HepG2 (cell line): ENCODE data around the gene CASKIN2. TPM values are rescaled to one million over a fixed set of nuclear protein-coding genes. Genes with fewer than 3 reads are reported as not detected.
A peak's percentile ranks its signal among the peaks of the same experiment; 100 is the strongest.

Source experiments
- ATAC-seq: fragments of 200-7000 bp; cut with Tn5 transposase; 3 replicates; pipeline ENCODE4 v1.9.1; 2020; ENCODE audit warnings: mild to moderate bottlenecking, moderate library complexity
- BruUV-seq: library from RNA; stranded (reverse); fragments of 400-500 nt; replicated peaks from 2 replicates; lab custom pipeline; 2021; lab: Mats Ljungman, UMichigan
- CTCF ChIA-PET: fragments of 300-600 bp; formaldehyde crosslinking; extraction: SDS; loops from one replicate; lab custom pipeline; 2021; ENCODE audit warnings: low total read pairs, inconsistent platforms, low intra/inter-chr PET ratio; lab: Yijun Ruan, JAX
- POLR2A ChIA-PET: fragments of 350-600 bp; sonication (Branson Sonifier 250); formaldehyde crosslinking; loops from one replicate; lab custom pipeline; 2020; ENCODE audit warnings: antibody characterized with exemption, inconsistent platforms; lab: Yijun Ruan, JAX
- DNase-seq: peaks from one replicate; pipeline ENCODE4 v3.0.0-alpha.2; 2015; ENCODE audit warnings: low spot score
- FAIRE-seq: peaks from 3 replicates; lab custom pipeline; 2011; peaks lifted over from hg19 to GRCh38; lab: Jason Lieb, UNC
- H2AFZ ChIP-seq: one replicate; pipeline ENCODE4 v1.6.1; 2011; ENCODE audit warnings: low read length, inconsistent platforms
- H3K27ac ChIP-seq: fragments of 300-600 bp; 3 replicates; pipeline ENCODE4 v1.8.0; 2011; ENCODE audit warnings: mixed run types, mild to moderate bottlenecking, mixed read lengths, low read length, inconsistent platforms; ENCODE audit not compliant: insufficient read depth; ENCODE audit errors: extremely low read length
- H3K27me3 ChIP-seq, 2 experiments: fragments of 200-600 bp in 1 of 2; 2 replicates in 1 of 2; 3 replicates in 1 of 2; pipeline versions ENCODE4 v1.6.0 to v1.8.0; 2011; ENCODE audit warnings: low read length in 2 of 2, mild to moderate bottlenecking in 2 of 2, moderate library complexity in 2 of 2, inconsistent platforms in 1 of 2; ENCODE audit not compliant: insufficient read depth in 2 of 2, control insufficient read depth in 1 of 2
- H3K36me3 ChIP-seq, 2 experiments: fragments of 200-600 bp in 1 of 2; replicated peaks in 1 of 2; 2 replicates in 1 of 2; 3 replicates in 1 of 2; pipeline versions ENCODE4 v1.5.1 to v1.8.0; 2011; ENCODE audit warnings: low read length in 2 of 2, inconsistent platforms in 1 of 2; ENCODE audit not compliant: insufficient read depth in 2 of 2, control insufficient read depth in 1 of 2
- H3K4me1 ChIP-seq: 2 replicates; pipeline ENCODE4 v1.5.1; 2012; ENCODE audit warnings: low read length, inconsistent platforms; ENCODE audit not compliant: insufficient read depth
- H3K4me2 ChIP-seq: 2 replicates; pipeline ENCODE4 v1.6.0; 2011; ENCODE audit warnings: low read depth, low read length, inconsistent platforms
- H3K4me3 ChIP-seq, 3 experiments: fragments of 200-600 bp in 1 of 3; sonication (generic), shearing (Covaris generic) in 1 of 3; replicated peaks in 1 of 3; 2 replicates each; pipeline ENCODE4 v1.5.1; 2011 to 2016; ENCODE audit warnings: low read length in 3 of 3, inconsistent platforms in 2 of 3, low read depth in 2 of 3, mild to moderate bottlenecking in 2 of 3, control low read depth in 1 of 3, mixed read lengths in 1 of 3; ENCODE audit not compliant: insufficient read depth in 1 of 3
- H3K79me2 ChIP-seq: one replicate; pipeline ENCODE4 v1.6.1; 2011; ENCODE audit warnings: low read length, inconsistent platforms; ENCODE audit not compliant: insufficient read depth
- H3K9ac ChIP-seq: 2 replicates; pipeline ENCODE4 v1.6.0; 2011; ENCODE audit warnings: mild to moderate bottlenecking, low read depth, low read length, inconsistent platforms; ENCODE audit not compliant: insufficient read depth
- H3K9me3 ChIP-seq: 2 replicates; pipeline ENCODE4 v1.5.1; 2012; ENCODE audit warnings: mild to moderate bottlenecking, low read length
- H4K20me1 ChIP-seq: 2 replicates; pipeline ENCODE4 v1.6.0; 2011; ENCODE audit warnings: inconsistent platforms, mild to moderate bottlenecking, low read length, moderate library complexity; ENCODE audit not compliant: insufficient read depth
- CREB1 ChIP-seq, 2 experiments: fragments of 450-650 bp in 1 of 2; IDR thresholded peaks; 2 replicates each; pipeline ENCODE4 v1.6.1; 2016 to 2017; ENCODE audit warnings: control low read depth in 1 of 2, mild to moderate bottlenecking in 1 of 2, missing compliant biosample characterization in 1 of 2, missing genetic modification characterization in 1 of 2
- MIER3 ChIP-seq: IDR thresholded peaks from 2 replicates; pipeline ENCODE4 v1.6.1; 2016; ENCODE audit warnings: missing compliant biosample characterization, borderline replicate concordance
- MTA1 ChIP-seq: sonication (generic); formaldehyde crosslinking; IDR thresholded peaks from 2 replicates; pipeline ENCODE4 v1.4.0; 2020; ENCODE audit warnings: missing genetic modification reagents, mild to moderate bottlenecking, borderline replicate concordance
- XRCC5 ChIP-seq: fragments of 200-400 bp; formaldehyde crosslinking; optimal IDR thresholded peaks from 2 replicates; pipeline ENCODE3; 2017; ENCODE audit warnings: mild to moderate bottlenecking, low read length
- ZMAT3 ChIP-seq: sonication (generic); formaldehyde crosslinking; conservative IDR thresholded peaks from 2 replicates; pipeline ENCODE4 v1.7.0; 2021; ENCODE audit warnings: missing genetic modification reagents
- ZMYM3 ChIP-seq: sonication (generic); formaldehyde crosslinking; IDR thresholded peaks from 2 replicates; pipeline ENCODE4 v1.5.1; 2020; ENCODE audit warnings: mild to moderate bottlenecking, missing genetic modification reagents
- ZNF556 ChIP-seq: sonication (generic); formaldehyde crosslinking; IDR thresholded peaks from 2 replicates; pipeline ENCODE4 v1.4.0; 2020; ENCODE audit warnings: mild to moderate bottlenecking, missing genetic modification reagents, borderline replicate concordance
- ZNF674 ChIP-seq: sonication (generic); formaldehyde crosslinking; IDR thresholded peaks from 2 replicates; pipeline ENCODE4 v1.5.0; 2020; ENCODE audit warnings: low read depth, mild to moderate bottlenecking, missing genetic modification reagents
- WGBS: methylation state at CpG from one replicate; pipeline ENCODE4 v1.1.6; 2017; ENCODE audit warnings: low lambda C conversion rate; 5-methylcytosine and 5-hydroxymethylcytosine counted together
- in situ Hi-C: cut with HindIII; loops from 2 replicates; pipeline ENCODE4 v1.10.0; 2017; ENCODE audit warnings: low pct_unique_long_range_greater_than_20kb; ENCODE audit not compliant: extremely low pct_ligation_motif_present
- intact Hi-C: fragments of 100-400 bp; cut with micrococcal nuclease; formaldehyde crosslinking; loops from one replicate; pipeline ENCODE4 v1.10.0; 2022; ENCODE audit not compliant: unreplicated experiment
- polyA plus RNA-seq, 8 experiments: library from polyadenylated mRNA; depleted of rRNA in 3 of 8; stranded (reverse) in 7 of 8; unstranded in 1 of 8; fragments of >200 nt; fragmentation: Illumina TruSeq in 4 of 8; extraction: Trizol in 4 of 8; gene quantifications; 2 replicates each; pipeline versions ENCODE4 v1.2.1 to v1.2.3, GENCODE V29; 2011 to 2016; ENCODE audit warnings: low read depth in 4 of 8, missing spikeins in 1 of 8, mixed read lengths in 1 of 8; ENCODE audit not compliant: insufficient read depth in 1 of 8
- total RNA-seq, 5 experiments: library from RNA; depleted of rRNA; stranded (reverse); fragments of >200 nt; fragmentation: Illumina TruSeq; extraction: Trizol; gene quantifications; 2 replicates each; pipeline ENCODE4 v1.2.3, GENCODE V29; 2016; ENCODE audit warnings: low read depth in 1 of 5

The CASKIN2 gene
- total and polyA plus RNA-seq, 2 of the 13 experiments (the other 11 are each of a cell fraction or from before 2014, with no cell fraction given): 5.2 to 7.8 TPM

GRCh38 chr17:75476752-75477489, 38.4 kb downstream of the CASKIN2 start (continued):
- TF ChIP-seq ZMYM3 (CRISPR knock-in tag) (0 out of 2 replicates have a peak, but pooled peaks have one; percentile 29), MTA1 (CRISPR knock-in tag) (0 out of 2 replicates have a peak, but pooled peaks have one; percentile 30), CREB1 (IDR thresholded peaks at IDR 0.05) (no peak), CREB1 (CRISPR knock-in tag; IDR thresholded peaks at IDR 0.05) (no peak)

GRCh38 chr17:75476271-75476671, 39.1 kb downstream of the CASKIN2 start:
- Histone ChIP-seq H3K27me3 (no peaks in the 10 kb centered on the region), H2AFZ (no peak overlapping the region), H3K9ac (no peak overlapping the region), H3K36me3 (peaks cover 21 to 52% of the 10 kb centered on the region in 2 experiments), H3K27ac (no peak overlapping the region), H3K4me1 (peaks cover 20% of the 10 kb centered on the region), H3K79me2 (no peaks in the 10 kb centered on the region), H3K4me2 (no peak overlapping the region), H4K20me1 (peaks cover 13% of the 10 kb centered on the region; the same call in 1 of the 2 replicates), H3K9me3 (no peaks in the 10 kb centered on the region), H3K4me3 (no peak overlapping the region)
- no TSS peak for BruUV-seq
- WGBS: 96% methylated on average over 8 of the region's 8 CpGs
- in situ Hi-C loops (no loop called here), intact Hi-C loops (no loop called here)
- CTCF ChIA-PET: no interaction called here
- DNase-seq: no peak
- POLR2A ChIA-PET: interaction anchor here (1.0 kb wide), 1 partner anchor 20 kb away, joined by 6 read pairs; the partner anchor contains the start of gene TMEM94
- TF ChIP-seq ZNF674 (CRISPR knock-in tag) (no peak), ZNF556 (CRISPR knock-in tag) (no peak), XRCC5 (no peak), ZMAT3 (CRISPR knock-in tag) (no peak), MIER3 (CRISPR knock-in tag) (no peak)
- no peak for FAIRE-seq
- ATAC-seq: no peak
